T-helper 17 cell (primary cell): ENCODE data around the gene CCT6A. TPM values are rescaled to one million over a fixed set of nuclear protein-coding genes. Genes with fewer than 3 reads are reported as not detected.
"Not testable (repeated sequence)": the region's sequence is repeated elsewhere in the genome, so short reads cannot be mapped to it uniquely, and the experiment has no call there.

Experiments
- ATAC-seq: fragments of 150-1000 bp; cut with Tn5 transposase; 2 replicates; pipeline ENCODE4 v1.10.0; 2021; ENCODE audit warnings: mild to moderate bottlenecking, moderate library complexity
- DNase-seq, 3 donors: peaks; one replicate each; pipeline versions ENCODE4 v3.0.0 to v3.0.0-alpha.2; 2020 to 2021
- H3K9me3 ChIP-seq: one replicate; pipeline ENCODE4 v1.7.0; 2013; ENCODE audit warnings: low read length, mild to moderate bottlenecking; ENCODE audit not compliant: control insufficient read depth, poor library complexity, severe bottlenecking
- H3K27ac Mint-ChIP-seq: one replicate; pipeline ENCODE4 v1.8.0; 2022; ENCODE audit warnings: mild to moderate bottlenecking, moderate library complexity, mixed read lengths
- H3K27me3 Mint-ChIP-seq: one replicate; pipeline ENCODE4 v1.8.0; 2022; ENCODE audit warnings: mixed read lengths
- H3K36me3 Mint-ChIP-seq: one replicate; pipeline ENCODE4 v1.8.0; 2022; ENCODE audit warnings: low read depth, mixed read lengths
- H3K4me1 Mint-ChIP-seq: one replicate; pipeline ENCODE4 v1.8.0; 2022; ENCODE audit warnings: mild to moderate bottlenecking, mixed read lengths
- H3K4me3 Mint-ChIP-seq: one replicate; pipeline ENCODE4 v1.8.0; 2022; ENCODE audit warnings: mild to moderate bottlenecking, moderate library complexity, mixed read lengths
- total RNA-seq, 4 donors: library from RNA in 2 of 4; stranded (reverse) in 2 of 4; gene quantifications; one replicate each; pipeline ENCODE4 v1.2.3 and lab custom pipeline; 2022 to 2026

CCT6A gene
- total RNA-seq, 2 donors from 2014 or later = 43.4 to 58.4 TPM

DNA sequence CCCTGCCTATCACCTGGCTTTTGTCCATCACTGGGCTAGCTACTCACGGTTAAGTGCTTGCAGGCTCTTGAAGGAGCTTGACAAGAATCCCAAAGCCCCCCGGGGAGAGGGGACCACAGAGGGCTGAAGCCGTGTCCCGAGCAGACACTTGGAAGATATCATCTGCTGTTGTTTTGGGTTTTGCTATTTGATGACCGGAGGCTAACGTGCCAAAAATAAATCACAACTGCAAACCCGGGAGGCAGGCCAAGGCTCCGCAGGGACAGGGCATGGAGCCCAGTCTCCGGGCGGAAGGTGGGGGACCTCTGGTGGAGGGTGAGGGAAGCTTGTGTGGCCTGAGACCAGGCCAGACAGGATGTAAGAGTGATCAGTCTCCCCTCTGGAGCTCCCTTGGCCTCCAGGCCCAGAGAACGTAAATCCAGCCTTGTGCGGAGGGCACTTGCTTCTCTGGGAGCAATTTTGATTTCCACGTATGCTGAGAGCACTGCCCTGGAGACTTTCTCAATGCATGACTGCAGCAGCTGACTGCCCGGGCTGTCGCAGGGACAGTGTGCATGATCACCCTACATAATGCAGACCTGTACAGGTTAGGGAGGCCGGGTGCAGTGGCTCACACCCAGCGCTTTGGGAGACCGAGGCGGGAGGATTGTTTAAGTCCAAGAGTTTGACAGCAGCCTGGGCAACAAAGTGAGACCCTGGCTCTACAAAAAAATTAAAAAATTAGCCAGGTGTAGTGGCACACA is 41.4 kb downstream of the CCT6A start, which contains the start of gene PHKG1:
TSS of gene PHKG1 (minus strand) at position 164 of the 743 bp plus-strand sequence. CDS start 4,011 bp downstream, outside the sequence.
- ATAC-seq = peak; percentile 14
- peaks cover 2% of the 10 kb centered on the region for H3K4me1 Mint-ChIP-seq

GRCh38 chr7:56097700-56098099 is 46.1 kb downstream of the CCT6A start:
- DNase-seq = no peak
- peaks cover 2% of the 10 kb centered on the region for H3K36me3 Mint-ChIP-seq
- ATAC-seq = no peak
- H3K4me1 Mint-ChIP-seq = peaks cover 2% of the 10 kb centered on the region
- no peak overlapping the region for H3K27ac Mint-ChIP-seq
- no peak overlapping the region for H3K4me3 Mint-ChIP-seq
- no peaks in the 10 kb centered on the region for H3K27me3 Mint-ChIP-seq
- no peaks in the 10 kb centered on the region for H3K9me3 ChIP-seq

More for the DNA sequence above, 41.4 kb downstream of the CCT6A start, which contains the start of gene PHKG1:
- Mint-ChIP-seq H3K27me3 (no peaks in the 10 kb centered on the region), H3K36me3 (no peaks in the 10 kb centered on the region), H3K4me3 (no peak within 1 kb of the TSS), H3K27ac (peak within 1 kb of the TSS; percentile 54)
- H3K9me3 ChIP-seq = no peaks in the 10 kb centered on the region
- no peak for DNase-seq

GRCh38 chr7:56098187-56099008 is 46.8 kb downstream of the CCT6A start:
- DNase-seq, H3K9me3 ChIP-seq, H3K4me3 Mint-ChIP-seq, H3K27ac Mint-ChIP-seq, ATAC-seq, H3K27me3 Mint-ChIP-seq, H3K36me3 Mint-ChIP-seq, H3K4me1 Mint-ChIP-seq: not testable (repeated sequence)

GRCh38 chr7:56099653-56100052 is 48.1 kb downstream of the CCT6A start:
- no peaks in the 10 kb centered on the region for H3K9me3 ChIP-seq
- no peak for DNase-seq
- Mint-ChIP-seq H3K27me3 (no peaks in the 10 kb centered on the region), H3K27ac (no peak overlapping the region), H3K36me3 (peaks cover 2% of the 10 kb centered on the region), H3K4me3 (no peak overlapping the region), H3K4me1 (peaks cover 2% of the 10 kb centered on the region)
- no peak for ATAC-seq

GRCh38 chr7:56104138-56104537 is 52.6 kb downstream of the CCT6A start:
- H3K36me3 Mint-ChIP-seq, H3K4me3 Mint-ChIP-seq, DNase-seq, ATAC-seq, H3K27me3 Mint-ChIP-seq, H3K9me3 ChIP-seq: not testable (repeated sequence)
- H3K27ac Mint-ChIP-seq = peak overlapping the region; percentile 8
- H3K4me1 Mint-ChIP-seq = peaks cover 17% of the 10 kb centered on the region

GRCh38 chr7:56105508-56105907 is 53.9 kb downstream of the CCT6A start:
- no peak for ATAC-seq
- Mint-ChIP-seq H3K27ac (peak overlapping the region; percentile 94), H3K36me3 (no peaks in the 10 kb centered on the region), H3K4me1 (peaks cover 15% of the 10 kb centered on the region), H3K4me3 (peak overlapping the region; percentile 97), H3K27me3 (no peaks in the 10 kb centered on the region)
- H3K9me3 ChIP-seq = no peaks in the 10 kb centered on the region
- peak in 1 of 3 donors; percentile 16 for DNase-seq

- Mint-ChIP-seq H3K27ac (peak within 1 kb of the TSS; percentile 94), H3K4me3 (peak within 1 kb of the TSS; percentile 97), H3K4me1 (peaks cover 15% of the 10 kb centered on the region), H3K27me3 (no peaks in the 10 kb centered on the region), H3K36me3 (no peaks in the 10 kb centered on the region)
- no peaks in the 10 kb centered on the region for H3K9me3 ChIP-seq
- peak; percentile 83 to 89 (median 85) for DNase-seq
- ATAC-seq = peak; percentile 99
Measured at GRCh38 chr7:56106108-56107073, 54.8 kb downstream of the CCT6A start, which contains the start of gene CHCHD2. Gene CHCHD2, minus strand, starts transcription at chr7:56106476. Its CDS starts 63 bp downstream, at chr7:56106413.

- DNase-seq (no peak), ATAC-seq (no peak)
- Mint-ChIP-seq H3K36me3 (no peaks in the 10 kb centered on the region), H3K4me3 (no peak overlapping the region), H3K27me3 (no peaks in the 10 kb centered on the region), H3K27ac (peak overlapping the region; percentile 94), H3K4me1 (peaks cover 15% of the 10 kb centered on the region)
- no peaks in the 10 kb centered on the region for H3K9me3 ChIP-seq
Measured at GRCh38 chr7:56107954-56108258, 56.3 kb downstream of the CCT6A start.

- Mint-ChIP-seq H3K27me3 (peaks cover 9% of the 10 kb centered on the region), H3K4me1 (peaks cover 12% of the 10 kb centered on the region), H3K36me3 (no peaks in the 10 kb centered on the region), H3K27ac (no peak overlapping the region), H3K4me3 (no peak overlapping the region)
- DNase-seq (no peak), ATAC-seq (no peak)
- no peaks in the 10 kb centered on the region for H3K9me3 ChIP-seq
Measured at GRCh38 chr7:56110611-56111010, 59.0 kb downstream of the CCT6A start.

DNA sequence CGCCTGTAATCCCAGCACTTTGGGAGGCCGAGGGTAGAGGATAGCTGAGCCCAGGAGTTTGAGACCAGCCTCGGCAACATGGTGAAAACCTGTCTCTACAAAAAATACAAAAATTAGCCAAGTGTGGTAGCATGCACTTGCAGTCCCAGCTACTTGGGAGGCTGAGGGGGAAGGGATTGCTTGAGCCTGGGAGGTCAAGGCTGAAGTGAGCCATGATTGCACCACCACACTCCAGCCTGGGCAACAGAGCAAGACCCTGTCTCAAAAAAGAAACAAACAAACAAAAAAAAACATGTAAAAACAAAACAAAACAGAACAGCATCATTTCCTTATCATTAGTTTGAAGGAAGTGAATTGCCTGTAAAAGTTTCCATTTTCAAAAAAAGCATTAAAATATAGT is 60.7 kb downstream of the CCT6A start:
- ATAC-seq, H3K9me3 ChIP-seq, H3K27ac Mint-ChIP-seq, DNase-seq, H3K4me1 Mint-ChIP-seq, H3K4me3 Mint-ChIP-seq, H3K36me3 Mint-ChIP-seq: not testable (repeated sequence)
- H3K27me3 Mint-ChIP-seq = peaks cover 18% of the 10 kb centered on the region
